GM18508 (cell line): ENCODE results near the gene MRFAP1.
"Not testable (repeated sequence)": the region's sequence is repeated elsewhere in the genome, so short reads cannot be mapped to it uniquely, and the experiment has no call there.

Source experiments
- ATAC-seq: cut with Tn5 transposase; IDR thresholded peaks from one replicate; pipeline ENCODE4 v1.9.1; 2021; ENCODE audit warnings: moderate number of reproducible peaks; ENCODE audit not compliant: insufficient read depth, unreplicated experiment

MRFAP1 gene

GRCh38 chr4:6628484-6628883 is 12.0 kb upstream of the MRFAP1 start:
- ATAC-seq: not testable (repeated sequence)

GRCh38 chr4:6632125-6632524 is 8.4 kb upstream of the MRFAP1 start:
- ATAC-seq: no peak

GRCh38 chr4:6633091-6633906 is 7.2 kb upstream of the MRFAP1 start:
- ATAC-seq: no peak

- no peak for ATAC-seq
Measured at GRCh38 chr4:6634746-6635145, 5.7 kb upstream of the MRFAP1 start.

GRCh38 chr4:6639137-6639680 is 1.3 kb upstream of the MRFAP1 start:
- no peak for ATAC-seq

- ATAC-seq: no peak
Measured at GRCh38 chr4:6641164-6641970, 882 bp downstream of the MRFAP1 start.

GRCh38 chr4:6641971-6642320 is 1.5 kb downstream of the MRFAP1 start:
- ATAC-seq: no peak

GRCh38 chr4:6643141-6643847 is 2.8 kb downstream of the MRFAP1 start:
- ATAC-seq: no peak

- no peak for ATAC-seq
Measured at GRCh38 chr4:6644792-6645530, 4.5 kb downstream of the MRFAP1 start.

- ATAC-seq: no peak
Measured at GRCh38 chr4:6647169-6647568, 6.7 kb downstream of the MRFAP1 start.

- no peak for ATAC-seq
Measured at GRCh38 chr4:6647582-6648230, 7.2 kb downstream of the MRFAP1 start.

GRCh38 chr4:6649216-6649615 is 8.7 kb downstream of the MRFAP1 start:
- ATAC-seq: no peak

GRCh38 chr4:6654211-6654610 is 13.7 kb downstream of the MRFAP1 start:
- ATAC-seq: not testable (repeated sequence)

GRCh38 chr4:6655291-6655690 is 14.8 kb downstream of the MRFAP1 start:
- not testable (repeated sequence) for ATAC-seq

GRCh38 chr4:6655924-6656323 is 15.4 kb downstream of the MRFAP1 start:
- no peak for ATAC-seq

- ATAC-seq: no peak
Measured at GRCh38 chr4:6657242-6658208, 17.0 kb downstream of the MRFAP1 start.

GRCh38 chr4:6658209-6658595 is 17.7 kb downstream of the MRFAP1 start:
- ATAC-seq: no peak

GRCh38 chr4:6658597-6659075 is 18.2 kb downstream of the MRFAP1 start:
- ATAC-seq: no peak
